ENCODE data around the gene BACE1. TPM values are rescaled to one million over a fixed set of nuclear protein-coding genes. Genes with fewer than 3 reads are reported as not detected.

The BACE1 gene
- total RNA-seq, 4 donors from 2014 or later: 17.2 to 103 (median 32.7) TPM

DNA sequence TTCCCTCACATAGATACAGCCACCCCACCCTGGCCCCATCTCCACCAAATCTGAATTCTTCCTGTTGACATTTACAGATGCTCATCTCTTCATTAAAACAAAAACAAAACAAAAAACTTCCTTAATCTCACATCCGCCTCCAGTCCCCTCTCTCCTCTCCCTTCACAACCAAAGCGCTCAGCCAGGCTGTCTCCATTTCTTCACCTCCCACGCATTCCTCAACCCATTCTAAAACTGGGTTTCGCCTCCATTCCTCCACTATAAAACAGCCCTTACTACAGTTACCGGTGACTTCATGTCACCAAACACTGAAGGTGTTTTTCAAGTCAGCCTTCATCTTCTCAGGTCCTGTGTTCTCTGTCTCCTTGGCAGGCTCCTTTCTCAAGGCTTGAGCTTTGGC is 15.3 kb downstream of the BACE1 start:
- Histone ChIP-seq H3K27ac (peak overlapping the region; percentile 73 to 75), H3K4me3 (peak overlapping the region; percentile 12 to 27), H3K27me3 (no peaks in the 10 kb centered on the region), H3K9me3 (no peaks in the 10 kb centered on the region), H3K4me1 (peaks cover 0 to 5% of the 10 kb centered on the region in 2 donors), H3K36me3 (no peaks in the 10 kb centered on the region)
- peak in 1 of 2 donors; percentile 36 for DNase-seq
- TF ChIP-seq POLR2A (IDR thresholded peaks at IDR 0.05): no peak
- TF ChIP-seq, protein P1, sequence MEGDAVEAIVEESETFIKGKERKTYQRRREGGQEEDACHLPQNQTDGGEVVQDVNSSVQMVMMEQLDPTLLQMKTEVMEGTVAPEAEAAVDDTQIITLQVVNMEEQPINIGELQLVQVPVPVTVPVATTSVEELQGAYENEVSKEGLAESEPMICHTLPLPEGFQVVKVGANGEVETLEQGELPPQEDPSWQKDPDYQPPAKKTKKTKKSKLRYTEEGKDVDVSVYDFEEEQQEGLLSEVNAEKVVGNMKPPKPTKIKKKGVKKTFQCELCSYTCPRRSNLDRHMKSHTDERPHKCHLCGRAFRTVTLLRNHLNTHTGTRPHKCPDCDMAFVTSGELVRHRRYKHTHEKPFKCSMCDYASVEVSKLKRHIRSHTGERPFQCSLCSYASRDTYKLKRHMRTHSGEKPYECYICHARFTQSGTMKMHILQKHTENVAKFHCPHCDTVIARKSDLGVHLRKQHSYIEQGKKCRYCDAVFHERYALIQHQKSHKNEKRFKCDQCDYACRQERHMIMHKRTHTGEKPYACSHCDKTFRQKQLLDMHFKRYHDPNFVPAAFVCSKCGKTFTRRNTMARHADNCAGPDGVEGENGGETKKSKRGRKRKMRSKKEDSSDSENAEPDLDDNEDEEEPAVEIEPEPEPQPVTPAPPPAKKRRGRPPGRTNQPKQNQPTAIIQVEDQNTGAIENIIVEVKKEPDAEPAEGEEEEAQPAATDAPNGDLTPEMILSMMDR (IDR thresholded peaks at IDR 0.05): no peak
- intact Hi-C loops (cut with DNase I; ENCODE audit: low total_unique reads): no loop called here

- H3K36me3 ChIP-seq: no peaks in the 10 kb centered on the region
- H3K27ac ChIP-seq: peak overlapping the region; percentile 73 to 75
- TF ChIP-seq POLR2A (IDR thresholded peaks at IDR 0.05): no peak
- TF ChIP-seq, protein P1 (IDR thresholded peaks at IDR 0.05): no peak
- H3K27me3 ChIP-seq: no peaks in the 10 kb centered on the region
- peak; percentile 74 to 76 for DNase-seq
- intact Hi-C loops (cut with DNase I; ENCODE audit: low total_unique reads): no loop called here
- peaks cover 0 to 5% of the 10 kb centered on the region in 2 donors for H3K4me1 ChIP-seq
- H3K4me3 ChIP-seq: peak overlapping the region; percentile 12 to 27
- no peaks in the 10 kb centered on the region for H3K9me3 ChIP-seq
Observed at GRCh38 chr11:117300283-117300663, 15.8 kb downstream of the BACE1 start.

GRCh38 chr11:117299351-117300282 is 16.4 kb downstream of the BACE1 start:
- H3K9me3 ChIP-seq: no peaks in the 10 kb centered on the region
- DNase-seq: no peak
- intact Hi-C loops (cut with DNase I; ENCODE audit: low total_unique reads): no loop called here
- no peak for TF ChIP-seq POLR2A (IDR thresholded peaks at IDR 0.05)
- TF ChIP-seq, protein P1 (IDR thresholded peaks at IDR 0.05): no peak
- peak overlapping the region; percentile 12 to 27 for H3K4me3 ChIP-seq
- peak overlapping the region; percentile 73 to 75 for H3K27ac ChIP-seq
- peaks cover 0 to 5% of the 10 kb centered on the region in 2 donors for H3K4me1 ChIP-seq
- no peaks in the 10 kb centered on the region for H3K36me3 ChIP-seq
- no peaks in the 10 kb centered on the region for H3K27me3 ChIP-seq

GRCh38 chr11:117298195-117298594 is 17.9 kb downstream of the BACE1 start:
- no peak for DNase-seq
- Histone ChIP-seq H3K9me3 (no peaks in the 10 kb centered on the region), H3K36me3 (no peaks in the 10 kb centered on the region), H3K27ac (no peak overlapping the region), H3K4me1 (peaks cover 0 to 5% of the 10 kb centered on the region in 2 donors), H3K4me3 (no peak overlapping the region), H3K27me3 (no peaks in the 10 kb centered on the region)
- intact Hi-C loops (cut with DNase I; ENCODE audit: low total_unique reads): no loop called here
- TF ChIP-seq POLR2A (IDR thresholded peaks at IDR 0.05): no peak
- TF ChIP-seq, protein P1 (IDR thresholded peaks at IDR 0.05): no peak

DNA sequence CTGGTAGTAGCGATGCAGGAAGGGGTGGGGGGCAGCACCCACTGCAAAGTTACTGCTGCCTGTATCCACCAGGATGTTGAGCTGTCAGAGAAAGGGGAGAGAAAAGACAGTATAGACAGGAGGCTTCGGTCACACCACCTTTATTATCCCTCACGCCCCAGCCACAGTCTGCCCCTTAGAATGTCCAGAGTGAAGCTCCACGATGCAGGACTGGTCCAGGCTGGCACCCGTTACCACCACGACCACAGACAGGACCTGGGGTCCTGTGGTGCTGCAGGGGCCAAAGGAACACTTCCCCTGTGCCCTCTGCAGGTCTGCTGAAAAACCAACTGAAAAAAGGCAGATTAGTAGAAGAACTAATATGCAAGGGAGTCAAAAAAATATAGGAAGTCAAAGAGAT is 19.2 kb downstream of the BACE1 start:
- Histone ChIP-seq H3K27ac (no peak overlapping the region), H3K4me1 (peaks cover 0 to 5% of the 10 kb centered on the region in 2 donors), H3K4me3 (no peak overlapping the region), H3K9me3 (no peaks in the 10 kb centered on the region), H3K36me3 (no peaks in the 10 kb centered on the region), H3K27me3 (no peaks in the 10 kb centered on the region)
- no peak for TF ChIP-seq POLR2A (IDR thresholded peaks at IDR 0.05)
- TF ChIP-seq, protein P1 (IDR thresholded peaks at IDR 0.05): no peak
- intact Hi-C loops (cut with DNase I; ENCODE audit: low total_unique reads): no loop called here
- DNase-seq: no peak

All from uterus (tissue), 4 donors.